GM19463 (cell line): ENCODE measurements around the gene C1orf115.
A peak's percentile ranks its signal among the peaks of the same experiment; 100 is the strongest.
"Not testable (repeated sequence)": the region's sequence is repeated elsewhere in the genome, so short reads cannot be mapped to it uniquely, and the experiment has no call there.

Source experiments
- ATAC-seq: cut with Tn5 transposase; IDR thresholded peaks from one replicate; pipeline ENCODE4 v1.9.1; 2021; ENCODE audit warnings: mild to moderate bottlenecking, moderate library complexity; ENCODE audit not compliant: unreplicated experiment

Gene C1orf115

GRCh38 chr1:220692436-220693228 is 2.5 kb downstream of the C1orf115 start:
- ATAC-seq = no peak

DNA sequence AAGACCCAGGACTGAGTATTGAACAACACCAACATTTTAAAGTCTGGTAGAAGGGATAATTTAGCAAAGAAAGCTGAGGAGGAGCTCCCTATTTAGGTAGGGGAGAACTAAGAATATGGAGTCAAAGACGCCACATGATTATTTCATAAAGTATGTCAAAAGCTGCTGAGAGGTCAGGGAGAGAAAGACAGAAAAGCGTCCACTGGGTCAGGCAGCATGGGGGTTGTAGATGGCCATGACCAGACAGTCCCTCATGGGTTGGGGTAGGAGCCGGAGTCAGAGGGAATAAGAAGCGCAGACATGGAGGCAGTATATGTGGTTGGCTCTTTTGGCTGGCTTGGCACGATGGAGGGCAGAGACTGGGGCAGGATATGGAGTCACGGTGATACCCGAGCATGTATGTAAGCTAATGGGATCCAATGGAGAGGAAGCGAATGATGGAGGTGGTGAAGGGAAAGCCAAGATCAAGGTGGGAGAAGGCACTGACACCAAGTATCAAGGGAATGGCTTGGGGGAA is 4.8 kb downstream of the C1orf115 start:
- no peak for ATAC-seq

DNA sequence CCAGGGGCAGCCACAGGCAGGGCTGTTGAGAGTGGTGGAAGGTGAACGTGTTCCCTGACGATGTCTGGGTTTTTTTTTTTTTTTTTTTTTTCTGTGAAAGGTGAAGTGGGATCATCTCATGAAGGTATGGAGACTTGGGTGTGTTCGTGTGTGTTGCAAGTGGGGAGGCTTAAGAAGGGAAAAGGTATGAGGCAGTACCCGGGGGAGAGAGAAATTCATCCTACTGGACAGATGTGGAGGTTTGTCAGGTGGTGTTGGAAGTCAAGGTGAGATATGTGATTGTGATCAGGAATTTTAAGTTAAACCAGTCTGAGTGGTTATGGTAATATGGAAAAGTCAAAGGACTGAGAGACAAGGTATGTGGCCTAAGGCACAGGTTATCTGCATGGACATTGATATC is 5.3 kb downstream of the C1orf115 start:
- no peak for ATAC-seq

GRCh38 chr1:220696226-220696862 is 6.2 kb downstream of the C1orf115 start:
- no peak for ATAC-seq

DNA sequence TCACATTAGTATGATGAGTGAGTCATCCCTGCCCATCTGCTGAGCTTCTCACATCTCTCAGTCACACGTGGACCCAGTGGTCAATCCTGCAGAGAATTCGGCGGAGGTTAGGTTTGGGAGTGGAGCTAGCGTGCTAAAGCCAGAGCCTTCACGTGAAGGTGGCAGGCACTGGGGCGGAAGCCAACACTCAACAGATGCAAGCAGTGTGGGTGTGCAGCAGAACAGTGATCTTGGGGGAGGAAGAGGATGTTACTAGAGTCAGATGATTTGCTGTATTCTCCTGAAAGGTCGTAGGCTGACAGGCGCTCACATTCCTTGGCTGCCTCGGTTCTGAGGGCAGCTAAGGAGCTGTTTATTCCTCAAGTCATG is 6.7 kb downstream of the C1orf115 start:
- no peak for ATAC-seq

DNA sequence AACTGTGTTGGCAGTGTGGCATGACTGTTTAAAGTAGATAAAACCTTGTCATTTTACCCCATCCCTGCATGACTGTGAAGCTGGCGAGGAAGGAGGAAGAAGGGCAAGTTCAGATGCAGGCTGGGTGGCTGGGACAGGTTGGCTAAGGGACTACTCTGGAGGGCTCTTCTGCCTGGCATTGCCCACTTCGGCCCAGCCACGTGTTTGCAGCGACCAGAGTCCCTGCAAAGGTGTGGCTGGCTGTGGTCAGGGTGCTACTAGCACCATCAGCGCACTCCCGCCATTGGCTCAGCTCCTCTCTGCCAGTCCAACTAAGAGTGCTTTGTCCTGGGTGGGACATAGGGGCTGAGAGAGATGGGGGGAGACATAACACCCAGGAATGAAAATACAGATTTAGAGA is 7.2 kb downstream of the C1orf115 start:
- ATAC-seq = no peak

DNA sequence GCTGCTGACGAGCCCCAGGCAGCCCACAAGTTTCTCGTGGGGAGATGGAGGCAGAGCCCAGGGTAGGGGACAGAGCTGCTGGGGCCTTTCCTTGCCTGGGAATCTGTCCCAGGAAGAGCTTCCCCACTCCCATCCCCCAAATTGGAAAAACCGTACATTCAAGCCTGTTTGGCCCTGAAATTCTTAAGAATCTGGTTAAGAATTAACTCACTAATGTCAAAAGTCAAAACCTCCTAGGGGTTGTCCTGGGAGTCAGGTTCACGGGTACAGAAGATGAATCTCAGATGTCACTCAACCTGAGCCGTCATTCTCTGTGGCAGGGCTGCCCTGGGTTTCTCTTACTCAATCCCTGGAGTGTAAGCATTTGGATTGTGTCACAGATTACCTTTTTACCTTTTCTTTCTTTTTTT is 8.4 kb downstream of the C1orf115 start:
- no peak for ATAC-seq

DNA sequence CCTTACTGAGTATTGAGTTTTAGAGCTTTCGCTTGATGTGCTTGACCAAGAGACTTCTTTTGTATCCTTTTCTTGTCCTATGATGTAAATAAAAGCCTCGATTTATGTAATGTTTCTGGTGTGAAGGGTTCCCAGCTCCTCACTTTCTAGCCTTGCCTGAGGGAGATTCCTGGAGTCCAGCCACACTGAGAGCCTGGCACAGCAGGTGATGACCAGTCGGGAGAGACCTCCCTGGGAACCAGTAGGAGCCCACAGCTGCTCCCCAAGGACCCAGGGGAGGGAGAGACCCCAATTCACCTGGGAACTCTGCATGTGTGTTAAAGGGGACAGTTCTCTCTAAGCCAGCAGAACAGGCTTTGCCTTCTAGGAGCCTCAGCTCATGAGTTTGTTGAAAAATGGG is 8.9 kb downstream of the C1orf115 start:
- ATAC-seq = no peak

GRCh38 chr1:220700556-220701179 is 10.5 kb downstream of the C1orf115 start:
- no peak for ATAC-seq

- ATAC-seq = peak; percentile 62
Observed at GRCh38 chr1:220701974-220702373, 11.8 kb downstream of the C1orf115 start.

GRCh38 chr1:220702733-220703270 is 12.6 kb downstream of the C1orf115 start:
- no peak for ATAC-seq

GRCh38 chr1:220703305-220703704 is 13.1 kb downstream of the C1orf115 start:
- ATAC-seq = no peak

GRCh38 chr1:220705782-220706181 is 15.6 kb downstream of the C1orf115 start:
- ATAC-seq = no peak

DNA sequence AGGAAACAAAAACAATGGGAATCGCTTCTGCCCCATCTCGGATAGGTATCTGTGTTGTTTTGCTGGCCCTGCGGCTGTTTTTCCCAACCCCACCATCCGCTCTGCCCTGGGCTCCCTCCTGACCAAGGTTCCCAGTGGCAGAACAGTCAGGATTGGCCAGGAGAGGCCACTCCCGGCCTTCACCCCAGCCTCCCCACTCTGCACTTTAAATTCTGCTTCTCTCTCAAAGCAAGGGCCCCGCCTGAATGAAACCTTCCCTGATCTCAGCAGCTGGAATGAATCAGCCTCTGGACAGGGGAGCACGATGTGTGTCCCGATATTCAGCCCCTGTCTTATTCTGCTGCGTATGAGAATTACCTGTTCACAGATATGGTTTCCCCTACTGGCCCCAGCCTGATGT is 16.3 kb downstream of the C1orf115 start:
- ATAC-seq = no peak

- ATAC-seq = no peak
Observed at GRCh38 chr1:220707160-220707559, 17.0 kb downstream of the C1orf115 start.

DNA sequence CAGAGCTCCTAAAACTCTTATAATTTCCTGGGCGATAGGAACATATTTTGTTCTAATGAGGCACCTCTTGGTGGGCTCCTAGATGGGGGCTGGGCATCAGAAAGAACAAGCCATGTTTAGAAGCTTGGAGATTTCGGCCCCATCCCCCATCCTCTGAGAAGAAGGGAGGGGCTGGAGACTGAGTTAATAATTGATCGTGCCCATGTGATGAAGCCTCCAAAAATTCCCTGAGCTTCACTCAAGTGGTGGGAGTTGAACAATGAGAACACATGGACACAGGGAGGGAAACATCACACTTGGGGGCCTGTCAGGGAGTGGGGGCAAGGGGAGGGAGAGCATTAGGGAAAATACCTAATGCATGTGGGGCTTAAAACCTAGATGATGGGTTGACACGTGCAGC is 18.1 kb downstream of the C1orf115 start:
- no peak for ATAC-seq

DNA sequence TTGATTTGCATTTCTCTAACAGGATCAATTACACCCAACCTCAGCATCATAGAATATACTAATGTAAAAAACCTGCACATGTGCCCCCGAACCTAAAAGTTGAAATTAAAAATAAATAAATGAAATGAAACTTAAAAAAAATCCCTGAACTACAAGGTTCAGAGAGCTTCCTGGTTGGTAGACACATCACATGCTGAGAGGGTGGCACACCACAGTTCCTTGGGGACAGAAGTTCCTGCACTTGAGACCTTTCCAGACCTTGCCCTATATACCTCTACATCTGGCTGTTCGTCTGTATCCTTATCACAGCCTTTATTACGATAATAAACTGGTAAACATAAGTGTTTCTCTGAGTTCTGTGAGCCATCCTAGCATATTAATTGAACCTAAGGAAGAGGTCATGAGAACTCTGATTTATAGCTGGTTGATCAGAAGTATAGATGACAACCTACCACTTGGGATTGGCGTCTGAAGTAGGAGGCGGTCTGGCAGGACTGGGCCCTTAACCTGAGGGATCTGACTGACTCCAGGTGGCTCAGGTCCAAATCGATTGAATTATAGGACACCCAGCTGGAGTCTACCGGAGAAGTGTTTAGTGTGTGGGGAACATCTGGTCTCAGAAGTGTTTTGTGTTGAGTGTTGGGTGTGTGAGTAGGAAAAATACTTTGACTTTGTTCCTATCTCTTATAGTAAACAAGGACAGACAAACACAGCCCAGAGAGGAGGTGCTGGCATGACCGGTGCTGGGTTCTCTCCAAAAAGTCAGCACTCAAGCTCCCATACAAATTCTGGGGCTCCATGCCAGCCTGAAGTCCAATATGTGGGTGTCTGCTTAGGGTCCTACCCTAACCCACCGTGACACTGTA is 19.0 kb downstream of the C1orf115 start:
- no peak for ATAC-seq

DNA sequence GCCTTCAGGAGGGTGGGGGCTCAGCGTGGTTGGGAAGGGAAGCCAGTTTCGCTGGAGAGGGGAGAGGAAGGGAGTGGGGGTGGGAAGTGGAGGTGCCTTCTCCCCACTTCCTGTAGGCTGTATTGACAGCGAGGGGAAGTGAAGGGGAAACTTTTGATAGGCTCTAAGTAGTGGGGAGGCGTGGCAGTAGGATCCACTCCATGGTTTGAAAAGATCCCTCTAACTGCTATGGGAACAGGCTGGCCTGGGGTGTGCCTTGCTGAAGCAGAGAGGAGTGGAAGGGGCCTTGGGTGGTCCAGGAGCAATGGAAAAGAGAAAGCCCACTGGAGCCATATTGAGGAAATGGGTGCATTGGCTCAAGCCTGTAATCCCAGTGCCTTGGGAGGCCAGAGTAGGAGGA is 20.2 kb downstream of the C1orf115 start:
- no peak for ATAC-seq

GRCh38 chr1:220711056-220711809 is 21.1 kb downstream of the C1orf115 start:
- ATAC-seq = peak; percentile 79

DNA sequence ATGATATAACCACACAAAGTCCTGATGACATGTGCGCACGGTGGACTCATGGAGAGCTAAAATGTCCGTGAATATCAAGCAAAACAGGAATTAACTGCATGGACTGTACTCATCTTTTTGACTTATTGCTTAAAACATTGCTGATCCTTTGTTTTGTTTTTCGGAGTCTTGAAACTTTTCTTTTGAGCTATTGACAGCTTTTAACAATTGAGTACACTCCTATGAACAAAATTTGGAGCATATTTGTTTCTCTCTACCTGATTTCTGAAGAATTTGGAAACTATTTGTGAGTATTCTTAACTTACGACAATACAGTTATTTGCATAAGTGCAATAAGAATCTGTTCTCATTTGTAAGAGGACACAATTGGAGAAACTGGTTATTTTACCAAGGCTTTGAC is 25.8 kb downstream of the C1orf115 start:
- ATAC-seq = not testable (repeated sequence)
